ENCODE measurements around the gene GTF2F2. TPM values are rescaled to one million over a fixed set of nuclear protein-coding genes. Genes with fewer than 3 reads are reported as not detected.

Gene GTF2F2
- total RNA-seq, result 30.2 and 32.4 TPM in 2 replicates

DNA sequence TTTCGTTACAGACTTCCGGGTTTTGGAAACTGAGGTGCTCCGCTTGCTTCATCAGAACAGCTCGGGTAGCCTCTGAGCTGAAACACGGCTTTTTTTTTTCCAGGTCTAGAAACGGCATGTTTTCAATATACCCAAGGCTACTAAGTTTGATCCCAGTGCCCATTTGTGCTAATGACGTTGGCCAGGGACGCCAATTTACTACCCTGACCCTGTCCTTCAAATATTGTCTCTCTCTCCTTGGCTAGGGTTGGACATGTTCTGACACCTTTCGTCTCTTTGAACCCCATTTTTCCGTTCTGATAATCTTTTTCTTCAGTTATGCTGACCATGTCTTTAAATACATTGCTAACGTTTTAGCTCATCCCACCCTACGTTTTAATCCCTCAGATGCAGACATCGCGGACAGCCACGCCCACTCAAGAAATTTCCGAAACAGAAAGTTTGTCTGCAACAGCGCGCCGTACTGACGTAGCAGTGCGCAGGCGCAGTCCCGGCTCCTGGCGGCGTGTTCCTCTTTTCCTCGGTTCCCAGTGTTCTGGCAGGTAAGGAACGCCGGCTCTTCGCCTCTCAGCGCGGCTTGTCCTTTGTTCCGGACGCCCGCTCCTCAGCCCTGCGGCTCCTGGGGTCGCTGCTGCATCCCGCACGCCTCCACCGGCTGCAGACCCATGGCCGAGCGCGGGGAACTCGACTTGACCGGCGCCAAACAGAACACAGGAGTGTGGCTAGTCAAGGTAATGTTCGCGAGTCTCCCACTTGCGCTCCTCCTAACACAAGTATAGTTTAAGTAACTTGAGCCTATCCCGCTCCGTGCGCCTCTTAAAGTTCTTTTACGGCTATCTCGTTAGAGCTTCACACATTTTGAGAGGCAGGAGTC is at the start of gene GTF2F2:
Gene GTF2F2, plus strand, starts transcription at position 520 of the 874 bp plus-strand sequence. Its CDS starts 146 bp downstream, at position 666.

DNA sequence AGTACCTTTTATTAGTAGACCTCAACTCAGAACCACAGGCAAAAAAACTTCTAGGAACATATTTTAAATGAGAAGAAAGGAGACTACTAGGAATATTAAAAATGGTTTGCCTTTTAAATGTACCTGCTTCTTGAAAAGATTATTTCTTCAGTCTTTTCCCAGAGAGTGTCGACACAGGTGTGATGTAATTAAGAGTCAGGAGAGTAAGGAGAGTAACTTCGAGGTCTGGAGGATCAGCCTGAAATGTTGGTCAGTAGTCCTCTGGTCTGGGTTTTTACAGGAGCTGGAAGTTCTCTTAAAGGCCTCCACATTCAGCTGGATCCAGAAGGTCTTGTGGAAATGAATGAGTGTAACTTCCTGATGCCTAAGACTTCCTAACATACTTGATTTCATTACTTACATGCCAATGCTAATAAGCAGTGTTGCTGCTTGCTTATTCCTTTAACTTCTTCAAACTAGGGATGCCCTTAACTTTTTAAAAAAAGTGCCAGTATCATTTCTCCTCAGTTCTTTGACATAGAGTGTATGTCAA is 80.5 kb downstream of the GTF2F2 start, which contains the start of gene KCTD4:
Gene KCTD4, minus strand, starts transcription at position 345 of the 532 bp plus-strand sequence. CDS start 6,478 bp downstream, outside the sequence.

Other genes starting within 250 kb of the GTF2F2 start
- 4.1 and 5.9 TPM in 2 replicates for gene NUFIP1, start 131.0 kb upstream of the GTF2F2 start, total RNA-seq
- gene GPALPP1, start 131.0 kb upstream of the GTF2F2 start, total RNA-seq, result 12.7 and 15.2 TPM in 2 replicates
- gene KCTD4, start 80.5 kb downstream of the GTF2F2 start, total RNA-seq, result 0.09 TPM in 1 of 2 replicates, not detected in the other
- gene TPT1, start 220.7 kb downstream of the GTF2F2 start, total RNA-seq, result 1,578 and 1,745 TPM in 2 replicates

All from airway epithelial cell (primary cell).